Measurements from ENCODE around the gene TMEM8B.
"Not testable (repeated sequence)": the region's sequence is repeated elsewhere in the genome, so short reads cannot be mapped to it uniquely, and the experiment has no call there.

The TMEM8B gene

GRCh38 chr9:35905912-35906679, 77.1 kb downstream of the TMEM8B start, which contains the start of gene HRCT1:
Gene HRCT1 (plus strand): TSS chr9:35906202. CDS start chr9:35906288, 86 bp downstream.
- in situ Hi-C loops (cut with MboI; ENCODE audit: low sequenced_read_pairs), result no loop called here

GRCh38 chr9:35906923-35907699, 78.1 kb downstream of the TMEM8B start:
- in situ Hi-C loops (cut with MboI; ENCODE audit: low sequenced_read_pairs), result no loop called here

GRCh38 chr9:35907711-35908503, 78.9 kb downstream of the TMEM8B start:
- in situ Hi-C loops (cut with MboI; ENCODE audit: low sequenced_read_pairs), result no loop called here

GRCh38 chr9:35908504-35909125, 79.6 kb downstream of the TMEM8B start:
- in situ Hi-C loops (cut with MboI; ENCODE audit: low sequenced_read_pairs), result no loop called here

- in situ Hi-C loops (cut with MboI; ENCODE audit: low sequenced_read_pairs), result no loop called here
These were observed 80.2 kb downstream of the TMEM8B start, which contains the start of gene SPAAR for GRCh38 chr9:35909274-35909673. Gene SPAAR (plus strand): TSS chr9:35909490. CDS start chr9:35910464, 974 bp downstream.

GRCh38 chr9:35909687-35910612, 80.9 kb downstream of the TMEM8B start:
- in situ Hi-C loops (cut with MboI; ENCODE audit: low sequenced_read_pairs), result no loop called here

GRCh38 chr9:35910613-35911359, 81.8 kb downstream of the TMEM8B start:
- in situ Hi-C loops (cut with MboI; ENCODE audit: low sequenced_read_pairs), result no loop called here

GRCh38 chr9:35911690-35912089, 82.7 kb downstream of the TMEM8B start:
- in situ Hi-C loops (cut with MboI; ENCODE audit: low sequenced_read_pairs), result no loop called here

- in situ Hi-C loops (cut with MboI; ENCODE audit: low sequenced_read_pairs), result no loop called here
These were observed 83.9 kb downstream of the TMEM8B start for GRCh38 chr9:35912791-35913400.

GRCh38 chr9:35913429-35913828, 84.4 kb downstream of the TMEM8B start:
- in situ Hi-C loops (cut with MboI; ENCODE audit: low sequenced_read_pairs), result not testable (repeated sequence)

- in situ Hi-C loops (cut with MboI; ENCODE audit: low sequenced_read_pairs), result no loop called here
These were observed 85.3 kb downstream of the TMEM8B start for GRCh38 chr9:35914301-35914807.
